ENCODE data around the gene HAGHL.
"Not testable (repeated sequence)": the region's sequence is repeated elsewhere in the genome, so short reads cannot be mapped to it uniquely, and the experiment has no call there.

HAGHL gene

DNA sequence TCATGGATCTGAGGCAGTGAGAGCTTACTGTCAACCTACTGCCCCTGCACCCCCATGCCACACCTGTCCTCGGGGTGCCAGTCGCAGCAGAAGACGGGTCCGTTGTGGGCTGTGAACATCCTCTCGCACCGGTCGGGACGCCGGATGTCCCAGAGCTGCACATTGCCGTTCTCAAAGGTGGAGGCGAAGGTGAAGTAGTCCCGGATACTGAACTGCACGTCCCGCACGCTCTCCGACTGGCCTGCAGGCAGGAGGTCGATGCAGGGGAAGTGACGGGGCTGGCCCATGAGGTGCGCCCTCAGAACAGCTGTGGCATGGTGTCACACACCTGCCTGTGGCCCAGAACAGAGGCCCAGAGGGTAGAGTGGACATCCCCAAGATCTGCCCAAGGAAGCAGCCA lies 39.4 kb upstream of the HAGHL start:
- no peak for DNase-seq (ENCODE audit: low read depth in 2 of 2)

DNA sequence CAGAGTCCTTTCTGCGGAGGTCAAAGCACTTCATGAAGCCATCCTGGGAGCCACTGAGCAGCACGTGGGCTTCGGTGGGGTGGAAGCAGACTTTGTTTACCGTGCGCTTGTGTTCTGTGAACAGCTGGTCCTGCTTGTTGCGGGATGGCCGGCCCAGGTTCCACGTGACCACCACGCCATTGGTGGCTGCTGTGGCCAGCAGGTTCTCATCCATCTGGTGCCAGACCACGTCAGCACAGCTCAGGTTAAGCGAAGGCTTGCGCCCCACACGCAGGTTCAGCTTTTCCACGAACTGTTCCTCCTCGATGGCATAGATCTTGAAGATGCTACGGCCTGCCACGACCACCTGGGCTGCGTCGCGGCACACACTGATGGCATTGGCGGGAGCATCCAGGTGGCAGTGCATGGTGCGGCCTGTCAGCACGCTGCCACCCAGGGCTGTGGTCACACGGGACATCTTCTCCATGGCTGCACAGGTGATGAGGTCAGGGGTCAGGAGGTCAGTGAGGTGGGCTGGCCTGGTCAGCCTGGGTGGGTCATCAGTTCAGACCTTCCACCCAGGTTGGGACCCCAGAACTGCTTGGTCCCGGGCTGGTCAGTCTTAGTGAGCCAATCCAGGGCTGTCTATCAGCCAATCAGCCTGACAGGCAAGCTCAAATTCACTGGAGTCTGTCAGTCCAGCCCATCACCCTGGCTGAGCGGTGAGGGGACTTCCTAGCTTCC lies 37.6 kb upstream of the HAGHL start:
- no peak for DNase-seq (ENCODE audit: low read depth in 2 of 2)

DNA sequence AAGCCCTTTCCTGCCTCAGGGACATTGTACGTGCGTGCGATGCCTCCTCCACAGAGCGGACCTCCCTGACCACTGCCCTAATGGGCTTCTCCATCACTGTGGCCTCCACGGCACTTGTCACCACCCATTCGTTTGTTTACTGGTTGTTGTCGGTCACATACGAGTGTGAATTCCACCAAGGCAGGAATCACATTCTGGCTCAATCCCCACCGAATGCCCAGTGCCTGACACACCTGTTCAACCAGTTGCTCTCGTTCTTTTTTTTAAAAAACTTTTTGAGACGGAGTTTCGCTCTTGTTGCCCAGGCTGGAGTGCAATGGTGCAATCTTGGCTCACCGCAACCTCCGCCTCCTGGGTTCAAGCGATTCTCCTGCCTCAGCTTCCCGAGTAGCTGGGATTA lies 35.7 kb upstream of the HAGHL start:
- not testable (repeated sequence) for DNase-seq (ENCODE audit: low read depth in 2 of 2)

DNA sequence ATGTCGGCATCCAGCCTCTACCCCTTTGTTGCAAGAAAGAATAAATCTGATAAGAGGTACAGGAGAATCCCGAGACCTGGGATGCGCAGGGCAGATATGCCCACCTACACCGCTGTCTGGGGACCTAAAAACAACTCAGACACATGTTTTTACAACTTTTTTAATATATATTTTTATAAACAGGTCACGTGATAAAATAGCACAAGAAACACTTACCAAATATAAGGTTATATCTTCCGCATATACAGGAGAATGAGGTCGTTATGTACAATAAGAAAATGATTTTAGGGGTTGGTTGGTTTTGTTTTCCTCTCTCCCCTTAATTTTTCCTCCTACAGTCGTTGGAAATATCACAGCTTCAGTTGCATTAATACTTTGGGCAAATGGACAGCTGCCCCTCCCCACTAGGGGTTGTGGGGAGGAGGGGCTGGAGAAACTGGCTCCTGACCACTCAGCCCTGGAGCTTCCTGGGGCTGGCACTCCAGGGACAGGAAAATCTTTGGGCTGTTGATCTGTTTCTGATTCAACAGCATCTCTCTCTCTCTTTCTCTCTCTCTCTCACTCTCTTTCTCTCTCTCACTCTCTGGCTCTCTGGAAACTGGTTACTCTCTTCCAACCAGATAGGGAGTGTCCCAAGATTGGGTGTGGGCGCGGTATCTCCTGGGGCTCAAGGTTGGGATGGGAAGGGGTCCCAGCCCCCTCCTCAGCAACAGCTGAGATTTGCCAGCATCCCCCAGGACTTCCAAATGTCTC lies 34.4 kb upstream of the HAGHL start:
- DNase-seq (ENCODE audit: low read depth in 2 of 2): no peak

DNA sequence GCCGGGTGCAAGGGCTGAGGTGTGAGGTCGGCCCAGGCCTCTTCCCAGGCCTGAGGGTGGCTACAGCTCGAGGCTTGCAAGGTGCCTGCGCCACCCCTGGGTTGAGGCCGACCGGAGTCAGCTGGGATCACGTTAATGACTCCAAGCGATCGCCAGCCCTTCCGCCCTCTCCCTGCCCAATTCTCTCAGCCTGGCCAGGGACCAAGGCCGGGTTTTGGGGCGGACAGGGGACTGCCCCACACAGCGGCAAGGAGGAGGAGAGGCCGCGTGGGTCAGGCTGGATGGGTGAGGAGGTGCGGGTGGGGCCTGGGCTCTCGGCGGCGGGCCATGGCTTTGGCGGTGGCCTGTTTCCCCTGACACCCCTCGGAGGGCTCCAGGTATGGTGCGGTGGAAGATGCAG lies 33.5 kb upstream of the HAGHL start:
- no peak for DNase-seq (ENCODE audit: low read depth in 2 of 2)

DNA sequence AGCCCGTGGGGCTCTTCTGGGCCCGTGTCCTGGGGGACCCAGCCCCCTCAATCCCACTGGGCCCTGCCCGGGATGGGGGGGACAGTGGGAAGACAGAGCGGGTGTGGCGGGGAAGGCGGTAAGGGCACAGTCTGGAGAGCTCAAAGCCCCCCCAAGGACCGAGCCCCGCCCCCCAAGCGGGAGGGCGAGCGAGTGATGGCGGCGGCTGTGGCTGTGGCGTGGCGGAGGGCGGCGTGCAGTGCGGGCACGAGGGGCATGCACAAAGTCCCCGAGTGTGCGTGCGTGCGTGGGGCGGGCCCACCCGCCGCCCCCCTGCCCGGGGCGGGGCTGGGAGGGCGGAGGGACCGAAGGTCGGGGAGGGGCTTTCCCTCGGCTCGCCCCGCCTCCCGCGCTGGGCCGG lies 33.1 kb upstream of the HAGHL start:
- DNase-seq (ENCODE audit: low read depth in 2 of 2): no peak

DNA sequence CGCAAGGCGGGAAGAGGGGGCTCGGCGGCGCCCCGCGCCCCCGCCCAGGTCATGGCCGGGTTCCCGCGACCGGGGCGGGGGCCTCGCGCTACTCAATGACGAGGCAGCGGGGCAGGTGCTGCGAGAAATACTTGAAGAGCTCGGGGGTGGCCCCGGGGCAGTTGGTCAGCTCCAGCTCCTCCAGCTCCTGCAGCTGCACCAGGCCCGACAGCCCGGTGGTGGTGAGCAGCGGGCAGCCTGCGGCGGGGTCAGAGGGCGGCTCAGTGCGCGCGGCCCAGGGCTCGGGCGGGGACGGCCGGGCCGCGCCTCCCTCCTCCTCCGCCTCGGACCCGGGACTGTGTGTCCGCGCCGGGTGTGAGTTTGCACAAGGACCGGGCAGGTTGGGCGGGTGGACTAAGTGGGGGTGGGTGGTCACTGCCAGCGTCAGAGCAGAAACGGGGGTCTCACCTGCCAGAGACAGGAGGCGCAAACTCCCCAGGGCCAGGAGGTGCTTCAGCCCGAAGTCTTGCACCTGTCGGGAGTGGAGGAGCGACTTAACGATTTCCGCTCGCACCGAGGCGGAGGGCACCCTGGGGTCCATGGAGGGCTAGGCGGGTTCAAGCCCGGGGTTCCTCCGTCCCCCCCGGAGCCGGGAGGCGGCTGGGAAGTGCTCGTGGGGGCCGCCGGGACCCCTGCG lies 32.6 kb upstream of the HAGHL start:
- DNase-seq (ENCODE audit: low read depth in 2 of 2): no peak

DNA sequence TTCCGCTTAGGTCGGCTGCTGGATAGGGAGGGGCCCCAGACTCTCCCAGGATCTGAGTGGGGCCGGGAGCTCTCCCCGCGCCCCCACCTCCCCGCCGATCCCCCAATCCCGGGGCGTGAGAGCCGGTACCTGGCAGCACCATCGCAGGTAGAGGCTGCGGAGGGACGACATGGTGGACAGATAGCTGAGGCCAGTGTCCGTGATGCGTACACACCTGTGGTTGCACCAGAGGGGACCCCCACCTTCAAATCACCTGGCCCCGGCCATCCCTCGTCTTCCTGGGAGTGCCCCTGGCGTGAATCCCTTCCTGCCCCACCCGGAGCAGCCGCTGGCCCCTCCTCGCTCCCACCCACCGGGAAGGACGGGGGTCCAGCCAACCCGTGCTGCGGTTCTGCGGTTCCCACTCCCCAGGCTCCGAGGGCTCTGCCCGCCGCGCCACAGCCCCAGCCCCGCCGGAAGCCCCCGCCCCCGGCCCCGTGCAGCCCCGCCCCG lies 32.0 kb upstream of the HAGHL start:
- no peak for DNase-seq (ENCODE audit: low read depth in 2 of 2)

DNA sequence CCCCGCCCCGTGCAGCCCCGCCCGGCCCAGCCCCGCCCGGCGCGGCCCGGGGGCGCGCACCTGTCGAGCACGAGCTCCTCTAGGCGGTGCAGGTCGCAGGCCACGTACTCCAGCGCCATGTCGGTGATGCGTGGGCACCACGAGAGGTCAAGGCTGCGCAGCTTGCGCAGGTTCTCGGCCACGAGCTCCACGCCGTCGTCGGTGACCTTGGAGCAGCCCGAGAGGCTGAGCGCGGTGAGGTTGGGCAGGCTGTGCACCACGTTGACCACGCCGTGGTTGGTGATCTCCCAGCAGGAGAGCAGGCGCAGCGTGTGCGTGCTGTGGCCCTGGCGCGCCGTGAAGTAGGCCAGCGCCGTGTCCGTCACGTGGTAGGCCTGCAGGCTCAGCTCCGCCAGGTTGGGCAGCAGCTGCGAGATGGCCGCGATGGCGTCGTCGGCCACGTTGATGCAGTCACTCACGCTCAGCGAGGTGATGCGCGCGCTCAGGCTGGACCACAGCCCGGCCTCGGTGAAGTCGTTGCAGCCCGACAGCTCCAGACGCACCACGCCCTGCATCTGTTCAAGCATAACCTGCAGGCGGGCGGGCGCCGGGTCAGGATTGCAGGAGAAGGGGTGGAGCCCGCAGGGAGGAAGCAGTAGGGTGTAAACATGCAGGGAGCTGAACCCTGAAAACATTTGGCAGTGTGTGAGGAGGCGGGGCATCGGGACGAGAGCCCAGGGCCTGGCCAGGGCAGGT lies 31.4 kb upstream of the HAGHL start:
- DNase-seq (ENCODE audit: low read depth in 2 of 2): peak; percentile 43 to 63

DNA sequence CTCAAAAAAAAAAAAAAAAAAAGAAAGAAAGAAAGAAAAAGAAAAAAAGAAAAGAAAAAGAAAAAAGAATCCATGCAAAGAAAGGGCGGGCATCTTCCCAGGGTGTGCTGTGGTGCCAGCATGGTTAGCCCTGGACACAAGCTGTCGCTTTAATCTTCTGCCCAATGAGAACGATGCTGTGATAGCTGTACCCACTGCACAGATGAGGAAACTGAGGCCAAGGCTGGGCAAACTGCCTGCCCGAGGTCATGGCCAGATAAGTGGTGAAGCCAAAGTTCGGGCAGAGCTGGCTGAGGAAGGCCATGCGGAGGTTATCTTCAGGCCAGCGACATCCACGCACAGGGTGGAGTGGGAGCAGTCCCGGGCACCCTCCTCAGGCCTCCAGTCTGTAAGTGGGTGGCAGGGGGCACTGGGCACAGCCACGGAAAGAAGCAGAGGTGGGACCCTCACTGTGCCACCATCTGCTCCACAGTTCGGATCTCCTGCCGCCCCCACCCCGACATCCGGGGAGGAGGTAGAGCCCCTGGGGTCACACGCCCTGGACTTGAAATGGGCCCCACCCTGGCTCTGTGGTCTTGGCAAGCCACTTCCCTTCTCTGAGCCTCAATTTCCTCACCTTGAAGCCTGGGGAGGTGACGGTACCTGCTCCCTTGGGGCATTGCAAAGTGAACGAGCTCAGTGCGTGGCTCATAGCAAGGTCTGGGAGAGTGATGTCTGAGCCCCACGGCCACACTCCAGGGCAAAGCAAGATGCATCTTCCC lies 27.8 kb upstream of the HAGHL start:
- DNase-seq (ENCODE audit: low read depth in 2 of 2): no peak

DNA sequence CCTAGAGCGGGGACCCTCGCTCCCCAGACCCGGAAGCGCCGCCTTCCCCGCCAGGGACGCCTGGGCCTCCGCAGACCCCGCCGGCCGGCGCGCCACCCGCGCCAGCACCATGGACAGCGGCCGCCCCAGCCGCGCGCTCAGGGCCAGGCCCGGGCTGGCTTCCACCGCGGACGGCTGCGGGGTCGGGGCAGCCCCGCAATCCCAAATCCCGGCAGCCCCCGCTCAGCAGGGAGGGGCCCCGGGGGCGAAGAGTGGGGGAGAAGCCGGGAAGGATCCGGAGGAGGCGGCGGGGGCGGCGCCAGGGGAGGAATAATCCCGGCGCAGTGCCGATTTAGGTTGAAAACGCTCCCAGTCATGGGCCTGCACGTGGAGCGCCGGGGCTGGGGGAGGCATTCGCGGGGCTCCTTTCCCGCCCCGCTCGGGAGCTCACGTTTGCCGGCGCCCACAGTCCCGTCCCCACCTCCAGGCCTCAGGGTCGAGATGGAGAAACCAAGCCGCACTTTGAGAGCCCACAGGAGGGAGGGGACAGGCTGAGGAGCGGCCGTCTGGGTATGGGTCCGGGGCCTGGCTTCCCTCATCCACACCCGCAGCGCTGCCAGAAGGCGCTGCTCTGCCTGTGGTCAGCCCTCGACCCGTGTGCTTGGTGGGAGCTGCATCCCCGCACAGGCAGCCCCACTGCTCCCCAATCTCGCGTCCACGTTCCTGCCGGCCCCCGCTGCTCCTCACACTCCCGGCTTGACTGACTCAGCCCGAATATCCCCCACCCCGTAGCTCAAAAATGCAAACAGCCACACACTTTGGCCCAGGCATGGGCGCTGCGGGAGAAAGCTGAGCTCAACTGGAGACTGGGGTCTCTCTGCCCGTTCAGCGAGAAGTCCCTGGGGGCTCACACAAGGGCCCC lies 26.0 kb upstream of the HAGHL start:
- no peak for DNase-seq (ENCODE audit: low read depth in 2 of 2)

DNA sequence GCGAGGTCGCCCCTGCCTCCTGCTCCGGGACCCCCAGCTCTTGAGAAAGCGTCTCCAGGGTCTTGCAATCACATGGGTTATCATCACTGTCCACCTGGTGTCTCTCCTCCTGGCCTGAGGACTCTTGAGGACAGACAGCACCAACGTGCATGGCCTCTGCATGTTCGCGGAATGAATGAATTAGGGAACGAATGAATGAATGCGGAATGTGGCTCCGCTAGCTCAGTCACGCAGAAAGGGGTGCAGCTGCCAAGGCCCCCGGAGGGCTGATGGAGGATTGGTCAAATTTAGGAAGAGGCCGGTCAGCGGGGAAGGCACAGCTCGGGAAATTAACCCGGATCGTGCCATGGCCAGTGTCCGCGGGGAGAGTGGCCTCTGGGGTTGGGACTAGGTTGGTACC lies 24.6 kb upstream of the HAGHL start:
- DNase-seq (ENCODE audit: low read depth in 2 of 2): no peak

DNA sequence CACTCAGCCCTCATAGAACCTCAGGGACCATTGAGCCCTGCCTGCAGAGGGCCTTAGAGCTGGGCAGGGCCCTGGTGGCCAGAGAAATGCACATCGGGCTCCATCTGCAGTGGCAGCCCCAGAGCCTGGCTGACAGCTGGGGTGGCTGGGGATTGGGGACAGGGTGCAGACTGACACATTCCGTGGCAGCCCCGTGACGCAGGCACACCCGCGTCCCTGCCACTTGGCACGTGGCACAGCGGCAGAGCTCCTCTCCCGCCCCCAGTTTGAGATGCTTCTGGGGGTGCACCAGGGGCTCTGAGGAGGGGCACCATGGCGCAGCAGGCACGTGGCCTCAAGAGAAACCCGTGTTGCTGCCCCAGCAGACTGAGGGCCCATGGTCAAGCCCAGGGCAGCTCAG lies 23.5 kb upstream of the HAGHL start:
- DNase-seq (ENCODE audit: low read depth in 2 of 2): no peak

DNA sequence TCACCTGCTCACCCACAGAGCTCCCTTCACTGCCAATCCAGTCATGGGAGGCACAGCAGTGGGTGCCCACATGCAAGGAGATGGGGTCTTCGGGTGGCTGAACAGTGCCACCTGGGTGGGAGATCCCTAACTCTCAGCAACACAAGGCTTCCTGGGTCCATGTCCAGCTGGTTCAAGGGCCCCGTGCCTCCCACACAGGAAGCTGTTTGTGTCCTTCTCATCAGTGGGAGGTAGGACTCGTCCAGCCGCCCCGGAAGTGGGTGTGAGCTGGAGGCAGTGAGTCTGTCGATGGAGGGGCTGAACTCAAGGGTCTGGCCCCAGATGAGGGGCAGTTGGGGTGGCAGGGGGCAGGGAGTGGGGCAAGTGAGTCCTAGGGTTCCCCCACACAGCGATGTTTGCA lies 22.9 kb upstream of the HAGHL start:
- DNase-seq (ENCODE audit: low read depth in 2 of 2): no peak

DNA sequence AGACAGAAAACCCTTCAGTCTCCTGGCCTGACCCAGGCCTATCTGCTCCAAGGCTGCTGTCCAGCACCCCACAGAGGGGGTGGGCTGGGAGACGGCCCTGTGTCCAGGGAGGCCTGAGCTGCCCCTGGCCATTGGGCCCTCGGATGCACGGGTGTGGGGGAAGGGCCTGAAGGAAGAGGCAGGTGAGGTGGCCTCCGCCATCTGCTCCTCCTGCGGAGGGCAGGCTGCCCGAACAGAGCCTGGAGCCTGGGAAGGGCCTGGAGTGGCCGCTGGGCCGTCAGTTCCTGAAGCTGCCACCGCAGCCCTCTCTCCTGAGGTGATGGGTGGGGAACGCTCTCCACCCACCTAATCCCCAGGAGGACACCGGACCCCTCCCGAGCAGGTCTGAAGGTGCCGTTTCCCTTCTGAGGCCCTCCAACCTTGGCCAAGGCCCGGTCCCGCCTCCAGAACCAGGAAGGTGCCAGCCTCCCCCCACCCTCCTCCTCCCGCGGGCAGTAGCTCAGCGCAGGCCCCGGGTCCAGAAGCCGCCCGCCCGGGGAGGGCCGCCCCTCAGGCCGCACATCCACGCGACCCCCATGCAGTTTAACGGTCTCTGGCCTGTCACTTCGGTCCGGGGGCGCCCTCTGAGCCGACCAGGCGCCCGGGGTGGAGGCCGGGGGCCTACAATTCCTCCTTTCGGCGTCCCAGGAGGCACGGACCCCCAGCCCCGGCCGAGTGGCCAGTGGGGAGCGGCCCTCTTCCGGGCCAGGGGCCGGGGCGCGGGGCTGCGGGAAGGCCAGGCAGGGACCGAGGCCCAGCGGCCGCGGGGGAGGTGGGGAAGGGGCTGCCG lies 22.1 kb upstream of the HAGHL start:
- no peak for DNase-seq (ENCODE audit: low read depth in 2 of 2)

DNA sequence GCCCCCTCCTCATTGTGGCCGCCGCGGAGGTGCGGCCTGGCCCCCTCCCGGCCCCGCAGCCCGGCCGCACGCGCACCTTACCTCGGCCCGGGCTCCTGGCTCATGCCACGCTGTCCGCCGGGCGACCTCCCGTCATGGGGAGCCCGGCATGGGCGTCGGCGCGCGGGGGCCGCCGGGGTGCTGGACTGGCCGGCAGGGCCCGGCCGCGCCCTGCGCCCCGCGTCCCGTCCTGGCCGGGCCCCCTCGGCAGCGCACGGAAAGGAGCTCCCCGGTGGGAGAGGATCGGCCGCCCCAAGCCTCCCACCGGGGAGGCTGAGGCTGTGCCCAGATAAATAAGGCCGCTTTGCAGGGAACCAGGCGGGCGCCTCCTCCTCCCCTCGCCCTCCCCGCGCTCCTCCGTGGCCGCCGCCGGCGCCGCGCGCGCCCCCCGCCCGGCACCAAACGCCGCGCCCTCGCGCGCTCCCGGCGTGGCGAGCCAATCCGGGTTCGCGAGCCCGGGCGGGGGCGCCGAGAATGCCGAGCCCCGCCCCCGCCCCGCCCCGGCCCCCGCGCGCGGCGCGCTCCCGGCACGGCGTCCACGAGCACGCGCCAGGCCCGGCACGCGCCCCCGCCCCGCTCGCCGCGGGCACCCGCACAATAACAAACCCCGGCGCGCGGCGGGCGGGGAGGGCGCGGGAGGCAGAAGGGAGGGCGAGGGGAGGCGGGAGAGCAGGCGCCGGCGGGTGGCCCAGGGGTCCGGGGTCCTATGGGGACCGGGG lies 21.3 kb upstream of the HAGHL start, which contains the start of gene FBXL16:
Gene FBXL16, minus strand, starts transcription at position 371 of the 758 bp plus-strand sequence. CDS start 8,396 bp downstream, outside the sequence.
- DNase-seq (ENCODE audit: low read depth in 2 of 2): no peak

DNA sequence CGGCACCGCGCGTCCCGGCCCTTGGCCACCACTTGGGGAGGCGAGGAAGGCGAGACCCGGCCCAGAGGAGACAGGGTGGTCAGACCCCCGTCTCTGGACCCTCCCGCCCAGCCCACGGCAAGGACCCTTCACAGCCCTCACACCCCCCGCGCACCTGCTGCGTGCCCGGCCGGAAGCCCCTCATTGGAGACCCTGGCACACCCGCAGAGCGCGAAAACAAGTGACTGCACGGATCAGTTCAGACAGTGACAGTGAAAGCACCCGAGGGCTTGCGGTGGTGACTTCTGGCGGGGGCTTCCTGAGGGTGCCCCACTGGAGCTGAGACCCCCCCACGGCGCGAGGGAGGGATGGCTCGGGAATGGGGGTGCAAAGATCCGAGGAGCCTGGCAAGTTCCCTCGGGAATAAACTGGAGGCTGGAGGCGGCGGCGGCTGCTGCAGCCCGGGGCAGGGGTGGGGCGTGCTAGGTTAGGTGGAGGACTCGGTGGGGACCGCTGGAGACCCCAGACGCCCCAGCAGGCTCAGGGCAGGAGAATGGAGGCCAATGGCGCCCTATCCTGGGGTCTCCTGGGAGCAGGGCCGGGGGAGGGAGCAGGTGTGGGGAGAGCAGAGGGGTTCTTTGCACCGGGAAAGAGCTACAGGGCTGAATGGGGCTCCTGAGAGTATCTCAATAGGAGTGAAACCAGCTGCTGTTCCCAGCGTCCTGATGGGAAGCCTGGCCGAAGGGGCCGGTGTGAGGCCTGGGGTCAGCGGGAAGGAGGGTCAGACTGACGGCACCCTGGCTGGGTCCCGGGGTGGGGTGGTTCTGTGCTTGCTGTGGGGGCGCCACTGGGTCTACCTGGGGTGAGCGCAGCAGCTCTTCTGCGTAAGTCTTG lies 20.5 kb upstream of the HAGHL start:
- DNase-seq (ENCODE audit: low read depth in 2 of 2): no peak
